Stromal cell of bone marrow (primary cell): ENCODE measurements around the gene MARCHF3.

Experiments used
- DNase-seq: peaks from one replicate; pipeline ENCODE4 v3.0.0-alpha.2; 2012; ENCODE audit warnings: low read depth

MARCHF3 gene

DNA sequence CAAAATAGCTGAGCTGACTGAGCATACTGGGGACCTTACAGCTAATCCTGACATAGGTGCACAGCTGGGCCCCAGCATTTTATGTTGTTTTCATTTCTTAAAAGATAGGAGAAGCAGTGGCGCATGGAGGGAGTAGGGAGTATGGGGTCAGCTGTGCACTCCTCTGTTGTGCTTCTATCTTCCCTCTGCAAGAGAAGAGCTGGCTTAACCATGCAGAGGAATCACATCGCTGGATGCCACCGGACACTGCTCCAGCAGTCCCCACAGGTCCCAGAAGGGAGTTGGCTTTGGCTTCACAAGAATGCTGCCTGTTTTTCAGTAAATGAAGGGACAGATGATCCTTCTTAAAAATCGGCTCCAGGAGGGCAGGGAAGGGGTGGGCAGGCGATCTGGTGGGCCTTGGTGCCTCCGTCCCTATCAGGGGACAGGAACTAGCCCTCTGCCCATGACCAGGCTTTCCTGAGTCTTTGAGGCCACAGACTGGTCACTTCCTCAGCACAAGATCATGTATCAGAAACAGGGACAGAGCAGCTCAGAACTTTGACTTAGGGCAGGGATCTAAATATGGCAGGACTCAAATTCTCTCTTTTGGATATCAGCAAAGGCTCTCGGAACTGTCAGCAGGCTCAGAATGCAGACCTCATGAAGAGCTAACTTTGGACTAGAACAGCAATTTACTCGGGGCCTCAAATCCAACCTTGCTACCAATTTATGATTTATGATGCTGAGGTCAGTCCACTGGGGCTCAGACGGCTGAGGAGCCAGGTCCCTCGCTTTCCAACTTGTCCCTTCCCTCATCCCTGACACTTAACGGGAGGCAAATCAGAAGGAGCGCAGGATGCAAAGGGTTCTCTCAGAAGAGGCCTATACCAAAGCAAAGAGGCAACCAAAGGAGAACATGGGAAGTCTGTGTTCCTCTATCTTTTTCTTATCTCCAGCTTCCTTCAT is 47.2 kb downstream of the MARCHF3 start:
- no peak for DNase-seq

DNA sequence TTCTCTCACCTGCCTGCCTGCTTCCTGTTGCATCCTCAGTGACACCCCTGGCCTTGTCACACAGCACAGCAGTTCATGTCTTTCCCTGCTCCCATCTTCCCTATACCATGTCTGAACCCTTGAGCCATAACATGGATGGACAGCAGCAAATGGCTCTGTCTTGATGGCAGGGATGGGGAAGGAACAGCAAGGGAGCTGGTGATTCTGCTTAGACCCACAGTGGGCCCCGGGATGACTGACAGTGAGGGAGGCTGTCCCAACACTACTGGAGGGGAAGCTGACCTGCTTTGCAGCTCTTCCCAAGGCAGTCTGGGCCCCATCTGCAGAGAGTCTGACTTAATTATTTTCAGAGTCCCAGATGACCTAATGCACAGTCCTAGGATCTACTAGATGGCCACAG is 48.2 kb downstream of the MARCHF3 start:
- no peak for DNase-seq

DNA sequence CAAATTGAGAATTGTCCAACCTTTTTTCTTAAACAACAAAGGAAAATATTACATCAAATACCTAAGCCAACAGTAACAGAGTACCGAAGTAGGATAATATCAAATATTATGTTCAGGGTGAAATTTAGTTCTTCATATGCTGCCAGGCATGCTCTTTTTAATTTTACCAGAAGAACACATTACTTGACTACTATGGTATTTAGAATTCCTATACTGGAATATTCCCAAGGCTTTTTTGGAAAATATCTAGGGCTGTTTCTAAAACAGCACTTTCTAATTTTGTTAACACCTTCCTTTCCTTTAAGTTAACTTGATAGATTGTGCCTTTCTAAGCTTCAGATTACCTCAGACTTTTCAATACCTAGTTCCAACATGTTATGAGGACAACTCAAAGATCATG is 48.7 kb downstream of the MARCHF3 start:
- DNase-seq, result no peak

DNA sequence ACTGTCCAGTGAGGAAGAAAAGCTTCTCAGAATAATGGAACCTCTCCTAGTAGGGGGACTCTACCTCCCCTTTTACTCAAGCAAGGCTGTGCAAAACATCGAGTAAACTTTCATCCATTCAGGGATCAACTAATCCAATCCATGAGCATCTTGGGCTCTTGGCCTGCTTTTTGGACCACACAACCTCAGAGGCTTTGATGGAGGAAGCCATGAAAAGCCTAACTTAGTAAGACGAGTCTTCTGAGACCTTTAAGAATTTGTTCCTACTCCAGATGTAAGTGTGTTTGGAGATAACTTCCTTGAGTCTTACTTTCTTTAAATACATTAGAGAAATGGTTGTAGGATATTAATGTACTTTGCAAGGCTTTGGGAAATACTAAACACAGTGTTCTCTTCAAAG is 49.1 kb downstream of the MARCHF3 start:
- DNase-seq, result no peak

DNA sequence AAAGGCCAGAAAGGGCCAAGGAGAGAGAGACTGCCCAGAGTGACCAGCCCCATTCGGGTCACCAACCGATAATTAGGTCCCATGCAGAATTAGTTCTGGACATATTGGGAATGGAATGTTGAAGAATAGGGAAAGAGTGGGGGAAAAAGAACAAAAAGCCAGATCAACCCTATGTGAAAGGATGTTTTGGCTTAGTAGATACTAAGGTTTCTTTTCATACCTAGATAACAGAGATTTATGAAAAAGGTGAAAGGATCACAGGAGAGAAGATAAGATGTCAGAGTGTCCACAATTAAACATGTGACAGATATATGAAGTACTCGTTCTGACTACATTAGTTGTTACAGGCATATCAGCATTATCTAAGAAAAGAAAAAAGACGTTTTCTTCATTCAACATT is 52.1 kb downstream of the MARCHF3 start:
- DNase-seq, result no peak

DNA sequence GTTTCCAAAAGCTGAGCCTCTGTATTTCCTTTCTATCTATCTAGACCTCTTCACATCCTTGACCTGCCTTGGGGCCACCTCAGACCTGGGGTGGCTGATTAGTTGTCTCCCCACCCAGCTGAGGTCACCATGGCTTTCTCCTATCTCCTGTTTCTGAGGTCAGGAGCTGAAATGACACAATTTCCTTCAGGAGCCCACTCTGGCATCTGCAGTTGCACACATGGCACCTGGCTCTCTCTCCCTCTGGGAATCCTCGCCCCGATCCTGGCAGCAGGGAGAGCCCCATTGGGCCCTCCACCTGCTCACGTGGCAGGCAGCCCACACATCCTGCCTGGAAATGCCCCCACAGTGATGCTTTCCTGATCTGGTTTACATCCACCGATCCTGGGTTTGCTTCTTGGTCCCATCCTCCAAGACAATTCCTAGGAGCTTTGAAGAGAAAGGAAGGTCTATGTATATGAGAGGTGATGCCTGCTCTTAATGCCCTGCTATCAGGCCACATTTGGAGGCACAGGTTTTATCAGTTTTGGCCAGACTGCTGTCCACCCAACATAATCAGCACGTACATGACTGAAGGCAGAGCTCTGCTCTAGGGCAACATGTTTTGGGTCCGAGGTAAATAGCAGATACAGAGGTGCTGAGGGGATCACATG is 53.7 kb downstream of the MARCHF3 start:
- DNase-seq, result no peak

DNA sequence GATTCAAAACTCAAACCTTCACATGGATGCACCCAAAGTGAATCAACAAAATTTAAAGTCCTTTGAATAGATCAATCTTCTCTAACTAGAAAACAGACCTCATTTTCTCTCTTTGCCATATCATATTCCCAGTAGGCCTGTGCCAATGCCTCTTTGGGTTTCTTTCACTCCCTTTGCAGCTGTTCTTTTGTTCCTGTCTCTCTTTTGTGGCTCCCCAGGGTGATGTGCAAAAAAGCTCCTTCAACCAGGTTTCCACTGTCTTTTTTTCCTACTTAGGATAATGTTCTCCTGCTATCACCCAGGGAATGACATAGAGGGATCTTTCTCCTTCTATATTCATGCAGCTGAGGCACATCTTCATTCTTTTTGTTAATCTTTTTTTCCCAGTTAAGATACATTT is 54.6 kb downstream of the MARCHF3 start:
- DNase-seq, result no peak

DNA sequence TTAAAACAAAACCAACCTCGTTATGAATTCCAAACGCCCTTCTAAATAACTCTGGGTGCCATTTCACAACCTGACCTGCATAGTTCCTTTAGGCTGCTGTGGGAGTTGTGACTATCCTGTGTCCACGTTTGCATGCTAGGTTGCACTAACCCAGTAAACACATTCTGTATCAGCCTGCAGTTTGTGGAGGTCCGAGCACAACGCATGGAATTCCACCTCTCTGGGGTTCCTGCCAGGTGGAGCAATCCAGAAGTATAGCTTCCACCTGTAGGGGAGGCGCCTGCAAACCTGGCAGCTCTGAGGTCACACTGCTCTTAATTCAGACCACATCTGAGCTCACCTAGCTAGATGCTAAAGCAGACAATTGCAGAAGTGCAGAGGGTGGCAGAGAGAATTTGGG is 57.2 kb downstream of the MARCHF3 start:
- DNase-seq, result no peak

DNA sequence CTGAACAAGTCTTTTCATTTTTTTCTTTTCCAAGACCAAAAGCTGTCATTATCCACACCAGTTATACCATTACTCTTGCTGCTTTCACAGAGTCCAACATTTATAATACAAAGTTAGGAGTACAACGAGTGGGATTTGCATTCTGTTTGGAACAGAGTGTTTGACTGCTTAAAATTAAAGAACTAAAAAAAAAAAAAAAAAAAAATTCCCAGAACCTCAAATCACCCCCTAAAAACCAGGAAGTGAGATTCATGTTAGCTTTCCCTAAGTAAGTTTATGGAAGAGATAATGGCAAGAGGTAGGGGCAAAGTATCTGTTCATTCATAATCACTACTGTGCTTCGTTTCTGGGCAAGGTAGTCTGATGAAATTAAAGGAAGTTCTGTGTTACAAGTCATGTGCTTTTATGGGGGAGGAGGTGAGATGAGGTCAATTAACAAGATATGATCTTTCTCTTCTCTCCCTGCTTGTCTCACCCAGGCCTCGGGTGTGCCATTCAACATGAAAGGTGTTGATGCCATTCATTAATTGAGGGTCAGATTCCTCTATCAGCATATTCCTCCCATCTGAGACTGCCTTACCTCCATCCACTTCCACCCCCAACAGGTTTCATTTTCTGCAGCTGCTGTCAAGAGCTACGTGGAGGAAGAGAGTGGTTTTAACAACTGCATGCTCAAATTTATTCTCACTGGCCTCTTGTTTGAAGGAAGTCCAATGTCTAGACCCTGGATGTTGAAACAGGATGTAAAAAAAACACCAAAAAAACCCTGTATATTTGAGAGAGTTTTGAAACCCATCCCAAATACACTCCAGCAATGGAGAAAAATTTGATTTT is 58.1 kb downstream of the MARCHF3 start:
- no peak for DNase-seq

DNA sequence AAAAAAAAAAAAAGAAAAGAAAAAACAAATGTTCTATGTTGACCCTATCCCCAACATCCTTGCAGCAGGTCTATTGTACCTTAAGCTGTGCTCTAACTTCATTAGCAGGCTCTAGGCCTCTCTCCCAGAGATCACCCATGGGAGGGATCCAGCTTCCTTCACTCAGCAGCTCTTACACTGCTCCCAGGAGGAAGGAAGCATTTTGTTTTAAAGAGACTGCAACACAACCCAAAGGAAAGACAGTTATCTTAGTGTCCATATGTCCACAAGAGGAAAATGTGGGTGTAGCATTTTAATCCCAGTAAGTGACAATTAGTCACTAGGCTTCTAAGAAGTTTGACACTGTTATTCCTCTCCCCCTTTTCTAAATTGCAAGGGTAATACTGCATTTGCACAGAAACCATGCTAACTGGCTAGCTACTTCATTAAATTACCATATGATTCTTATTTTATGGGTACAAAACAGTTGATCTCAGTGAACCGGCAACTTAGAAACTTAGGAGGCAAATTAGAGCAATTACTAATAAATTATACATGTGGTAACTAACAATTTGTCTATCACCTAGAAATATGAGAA is 58.8 kb downstream of the MARCHF3 start:
- DNase-seq, result peak; percentile 2

DNA sequence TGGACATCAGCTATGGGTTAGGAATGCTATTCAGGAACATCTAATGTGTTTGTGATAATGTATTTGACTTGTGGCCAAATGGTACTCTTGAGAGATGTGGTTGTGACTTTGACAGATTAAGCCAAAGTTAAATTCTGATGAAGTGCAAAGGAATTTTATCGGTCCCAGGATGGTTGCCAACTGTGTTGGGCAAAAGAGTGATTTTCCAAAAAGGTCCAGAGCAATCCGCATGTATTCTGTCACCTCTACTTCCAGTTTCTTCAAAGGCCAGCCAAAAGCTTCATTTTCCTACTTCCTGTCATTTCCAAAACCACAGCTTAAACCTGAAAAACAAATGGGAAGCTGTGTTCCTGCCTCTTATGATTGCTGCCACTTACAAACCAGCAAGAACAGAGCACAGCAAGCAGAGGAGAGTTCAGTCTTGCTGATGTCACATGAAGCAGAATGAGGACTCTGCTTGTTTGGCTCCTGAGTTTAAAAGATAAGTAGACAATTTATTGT is 59.8 kb downstream of the MARCHF3 start:
- peak; percentile 32 for DNase-seq

DNA sequence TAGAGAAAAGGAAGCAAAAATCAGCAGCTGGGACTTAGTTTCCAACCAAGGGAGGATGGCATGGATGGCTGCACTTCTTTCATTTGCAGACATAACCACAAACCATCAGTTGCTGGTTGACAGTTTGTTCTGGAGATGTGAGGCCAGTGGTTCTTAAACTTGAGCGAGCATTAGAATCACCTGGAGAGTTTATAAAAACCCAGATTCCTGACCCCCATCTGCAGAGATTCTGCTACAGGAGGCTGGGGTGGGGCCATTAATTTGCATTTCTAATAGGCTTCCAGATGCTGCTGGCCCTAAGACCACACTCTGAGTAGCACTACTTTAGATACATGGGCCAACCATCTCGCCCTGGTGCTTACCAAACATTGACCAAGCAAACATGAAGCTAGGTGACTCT is 60.8 kb downstream of the MARCHF3 start:
- no peak for DNase-seq

DNA sequence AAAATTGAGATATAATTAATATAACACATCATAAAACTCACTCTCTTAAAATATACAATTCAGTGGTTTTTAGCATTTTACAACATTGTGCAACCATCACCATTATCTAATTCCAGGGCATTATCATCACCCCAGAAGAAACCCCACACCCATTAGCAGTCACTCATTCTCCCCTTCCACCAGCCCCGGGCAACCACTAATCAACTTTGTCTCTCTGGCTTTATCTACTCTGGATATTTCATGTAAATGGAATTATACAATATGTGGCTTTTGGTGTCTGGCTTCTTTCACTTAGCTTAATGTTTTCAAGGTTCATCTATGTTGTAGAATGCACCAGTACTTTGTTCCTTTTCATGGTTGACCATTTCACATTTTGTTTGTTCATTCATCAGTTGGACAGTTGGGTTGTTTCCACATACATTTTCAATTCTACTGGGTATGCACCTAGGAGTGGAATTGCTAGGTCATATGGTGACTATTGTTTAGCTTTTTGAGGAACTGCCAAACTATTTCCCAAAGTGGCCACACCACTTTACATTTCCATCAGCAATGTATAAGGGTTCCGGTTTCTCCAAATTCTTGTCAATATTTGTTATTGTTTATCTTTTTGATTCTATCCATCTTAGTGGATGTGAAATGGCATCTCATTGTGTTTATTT is 62.4 kb downstream of the MARCHF3 start:
- no peak for DNase-seq

DNA sequence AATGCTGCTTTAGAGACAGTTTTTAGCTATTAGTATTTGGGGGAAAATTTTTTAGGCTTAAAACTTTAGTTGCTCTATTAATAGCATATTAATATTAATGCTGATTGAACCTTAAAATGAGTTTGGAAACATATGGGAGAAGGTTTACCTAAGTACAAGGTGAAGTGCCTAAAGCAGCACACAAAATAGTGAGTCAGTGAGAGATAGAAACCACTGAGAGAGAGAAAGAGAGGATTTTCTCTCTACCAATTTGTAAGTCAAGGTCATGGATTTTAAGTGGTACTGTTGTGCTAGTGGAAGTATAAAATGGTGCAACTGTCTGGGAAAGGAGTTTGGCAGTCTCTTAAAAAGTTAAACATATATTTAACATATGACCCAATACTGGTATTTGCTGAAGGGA is 64.9 kb downstream of the MARCHF3 start:
- no peak for DNase-seq

DNA sequence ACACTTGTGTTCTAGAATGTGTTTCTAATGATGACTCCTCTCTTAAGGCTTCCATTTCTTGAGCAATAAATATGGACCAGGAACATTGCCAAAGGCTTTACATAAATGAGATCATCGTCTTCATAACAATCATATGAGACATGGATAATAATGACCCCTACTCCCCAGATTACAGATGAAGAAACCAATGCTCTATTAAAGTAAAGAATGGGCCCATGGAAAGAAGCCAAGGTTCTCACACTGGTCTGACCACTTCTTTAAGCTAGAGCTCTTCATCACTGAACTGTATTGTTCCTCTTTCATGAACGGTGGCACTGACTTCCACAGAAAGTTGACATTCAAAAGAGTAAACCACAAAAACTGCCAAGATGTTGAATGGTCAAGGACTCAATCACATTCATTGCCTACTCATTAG is 65.3 kb downstream of the MARCHF3 start:
- DNase-seq, result peak; percentile 62

DNA sequence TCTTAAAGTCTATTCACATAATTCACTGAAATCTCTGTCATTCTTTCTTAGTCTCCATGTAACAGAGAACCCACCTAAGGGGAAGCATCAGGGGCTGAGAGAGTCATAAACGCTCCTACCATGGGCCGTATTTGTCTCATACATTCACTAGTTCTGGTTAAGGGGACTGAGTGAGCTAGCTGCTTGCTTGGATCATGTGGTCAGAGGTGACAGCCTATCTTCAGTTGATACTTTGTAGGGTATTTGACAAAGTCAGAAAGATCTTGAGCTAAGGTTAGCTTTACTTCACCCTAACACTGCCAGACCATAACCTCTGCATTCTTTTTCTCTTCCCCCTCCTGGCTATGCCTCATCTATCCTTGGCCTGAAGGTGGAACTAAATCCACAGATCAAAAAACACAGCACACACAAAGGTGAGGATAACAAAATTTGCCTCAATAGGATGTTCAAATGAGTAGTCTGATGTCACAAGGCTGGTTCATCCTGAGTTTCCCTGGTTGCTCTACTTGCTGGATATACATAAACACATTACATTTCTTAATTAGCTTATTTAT is 66.5 kb downstream of the MARCHF3 start:
- DNase-seq, result no peak

DNA sequence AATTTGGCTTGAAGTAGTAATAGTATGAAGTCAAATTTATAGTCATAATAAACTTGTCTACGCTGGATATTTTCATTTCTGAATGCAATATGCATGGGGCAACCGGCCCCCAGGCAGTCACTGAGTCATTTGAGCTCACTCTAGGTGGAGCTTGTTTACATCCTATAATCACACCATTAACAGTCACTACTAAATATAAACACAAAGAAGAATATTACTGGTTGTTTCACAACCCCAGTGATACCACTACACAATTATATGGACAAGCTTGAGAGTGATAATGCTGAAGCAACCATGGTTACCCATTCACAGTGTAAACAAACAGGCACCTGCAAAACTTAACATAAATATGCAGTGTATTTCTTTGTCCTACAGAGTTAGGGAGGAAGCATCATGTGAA is 68.7 kb downstream of the MARCHF3 start:
- DNase-seq, result no peak

DNA sequence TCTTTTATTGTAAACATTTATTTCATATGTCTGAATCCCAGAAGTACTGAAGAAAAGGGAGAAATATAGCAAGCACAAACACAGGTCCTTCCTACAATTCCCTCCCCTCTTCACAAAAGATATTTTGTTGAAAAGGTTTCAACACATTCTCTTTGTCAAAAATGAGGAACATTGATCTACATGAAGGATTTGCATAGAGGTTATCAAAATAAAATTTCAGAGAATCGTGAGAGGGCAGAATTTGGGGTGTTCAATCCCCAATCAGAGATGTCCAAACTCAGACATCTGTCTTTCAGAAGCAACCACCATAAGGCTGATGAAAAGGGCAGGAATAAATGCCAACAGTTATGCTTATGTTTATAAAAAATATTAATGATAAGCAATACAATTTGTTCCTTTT is 69.2 kb downstream of the MARCHF3 start:
- no peak for DNase-seq

DNA sequence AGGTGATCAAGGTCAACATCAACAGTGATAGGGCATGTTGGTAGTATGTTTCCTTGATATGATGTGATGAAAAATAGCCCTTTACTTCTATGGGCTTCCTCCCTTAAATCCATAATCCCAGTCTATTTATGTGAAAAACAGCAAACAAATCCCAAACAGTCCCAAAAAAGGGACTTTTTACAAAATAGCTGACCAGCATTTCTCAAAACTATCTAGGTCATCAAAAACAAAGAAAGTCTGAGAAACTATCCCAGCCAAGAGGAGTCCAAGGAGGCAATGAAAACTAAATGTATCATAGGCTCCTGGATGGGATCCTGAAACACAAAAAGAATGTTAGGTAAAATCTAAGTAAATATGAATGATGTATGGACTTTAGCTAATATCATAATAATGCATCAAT is 71.2 kb downstream of the MARCHF3 start:
- no peak for DNase-seq

DNA sequence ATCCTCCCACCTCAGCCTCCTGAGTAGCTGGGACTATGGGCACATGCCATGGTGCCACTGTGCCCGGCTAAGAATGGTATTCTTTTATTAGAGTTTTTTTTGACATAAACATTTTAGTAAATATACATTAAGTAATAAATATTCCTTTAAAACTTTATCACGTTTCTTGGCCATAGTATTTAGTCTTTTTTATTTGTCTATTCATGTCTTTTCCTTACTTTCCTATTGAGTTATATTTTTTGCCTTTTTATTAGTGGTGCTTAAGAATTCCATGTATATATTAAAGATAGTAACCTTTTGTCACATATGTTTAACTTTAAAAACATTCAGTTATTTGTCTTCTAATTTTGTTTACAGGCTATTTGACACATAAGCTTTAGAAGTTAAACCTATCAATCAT is 73.4 kb downstream of the MARCHF3 start:
- DNase-seq, result no peak

DNA sequence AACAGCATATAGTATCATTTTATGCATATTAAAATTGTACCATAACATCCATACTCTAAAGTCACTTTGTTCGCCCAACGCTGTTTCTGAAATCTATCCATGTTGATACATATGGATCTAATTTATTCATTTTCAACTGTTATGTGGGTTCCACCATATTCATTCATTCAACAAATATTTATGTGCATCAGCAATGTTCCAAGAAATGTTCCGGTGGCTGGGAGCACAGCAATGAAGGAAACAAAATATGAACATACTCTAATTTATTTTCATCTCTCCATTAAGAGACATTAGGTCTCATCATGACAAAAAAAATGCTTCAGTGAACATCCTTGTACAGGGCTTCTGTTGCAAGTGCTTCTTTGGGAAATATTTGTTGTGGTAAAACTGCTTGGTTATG is 75.4 kb downstream of the MARCHF3 start:
- DNase-seq, result no peak
